Measurements from ENCODE around the gene ZBTB20.
"Not testable (repeated sequence)": the region's sequence is repeated elsewhere in the genome, so short reads cannot be mapped to it uniquely, and the experiment has no call there.

The ZBTB20 gene

GRCh38 chr3:114706591-114707232 lies 440.4 kb downstream of the ZBTB20 start:
- peak; percentile 48 for DNase-seq

DNA sequence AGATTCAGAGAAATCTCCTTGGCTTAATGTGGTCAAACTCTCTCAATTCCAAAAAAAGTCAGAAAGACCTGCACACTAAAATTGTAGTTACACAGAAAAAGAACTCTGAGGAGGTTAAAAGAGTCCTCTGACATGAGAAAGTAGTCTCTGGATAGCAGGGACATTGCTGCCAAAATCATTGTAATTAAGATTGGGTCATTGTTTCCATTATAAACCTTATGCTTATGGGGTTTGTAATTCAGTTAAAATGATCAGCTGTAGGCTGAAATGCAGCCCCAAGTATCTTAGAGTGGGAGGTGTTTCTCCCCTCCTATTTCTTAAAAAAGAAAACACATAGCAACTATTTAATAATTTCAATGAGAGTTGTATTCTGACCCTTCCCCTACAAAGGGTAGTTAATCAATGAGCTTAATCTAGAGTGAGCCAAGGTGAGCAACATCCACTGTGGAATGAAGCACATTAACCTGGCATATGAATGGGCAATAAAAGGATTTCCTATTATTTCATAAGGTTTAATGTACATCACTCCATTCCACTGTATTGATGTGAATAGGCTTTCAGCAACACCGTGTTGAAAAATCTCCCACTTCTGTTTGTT lies 446.4 kb downstream of the ZBTB20 start:
- DNase-seq, result no peak

- DNase-seq, result no peak
Observed at GRCh38 chr3:114698146-114699105, 448.7 kb downstream of the ZBTB20 start.

- no peak for DNase-seq
Observed at GRCh38 chr3:114697401-114697800, 449.7 kb downstream of the ZBTB20 start.

DNA sequence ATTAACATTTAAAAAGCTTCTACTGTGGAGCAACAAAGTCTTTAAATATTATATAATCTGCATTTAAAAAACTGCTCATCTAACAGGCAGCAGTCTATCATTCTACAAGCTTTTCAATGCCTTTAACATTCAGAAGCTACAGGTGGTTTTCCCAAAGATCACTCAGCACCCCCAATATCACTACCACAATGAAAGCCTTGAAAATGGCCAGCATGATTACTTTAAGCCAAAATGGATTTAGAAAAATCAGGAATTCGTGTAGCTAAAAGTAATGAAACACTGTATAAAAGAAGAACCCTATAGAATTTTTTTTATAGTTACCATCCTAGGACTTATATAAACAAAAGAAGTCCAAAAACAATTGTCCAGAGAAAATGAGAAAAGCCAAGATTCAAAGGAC lies 452.8 kb downstream of the ZBTB20 start:
- DNase-seq, result no peak

- DNase-seq, result no peak
Observed at GRCh38 chr3:114691871-114692270, 455.2 kb downstream of the ZBTB20 start.

GRCh38 chr3:114690911-114691310 lies 456.2 kb downstream of the ZBTB20 start:
- DNase-seq, result no peak

- DNase-seq, result no peak
Observed at GRCh38 chr3:114687151-114687550, 459.9 kb downstream of the ZBTB20 start.

GRCh38 chr3:114686621-114687020 lies 460.5 kb downstream of the ZBTB20 start:
- DNase-seq, result no peak

DNA sequence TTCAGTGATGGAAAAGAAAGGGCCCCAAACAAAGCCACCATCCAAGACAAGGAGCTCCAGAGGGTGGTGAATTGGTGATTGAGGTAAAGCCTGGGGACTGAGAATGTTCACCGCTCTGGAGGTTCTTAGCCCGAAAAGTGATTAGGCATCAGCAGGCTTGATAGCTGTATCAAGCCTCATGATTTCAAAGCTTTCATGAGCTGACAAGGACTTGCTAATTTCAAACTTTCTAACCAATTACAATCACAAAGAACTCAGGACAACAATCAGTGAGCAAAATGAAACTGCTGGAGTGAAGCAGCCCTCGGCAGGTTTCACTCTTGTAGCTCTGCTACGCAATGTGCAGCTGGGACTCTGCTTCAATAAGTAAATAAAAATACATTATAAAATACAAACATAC lies 461.9 kb downstream of the ZBTB20 start:
- DNase-seq, result no peak

DNA sequence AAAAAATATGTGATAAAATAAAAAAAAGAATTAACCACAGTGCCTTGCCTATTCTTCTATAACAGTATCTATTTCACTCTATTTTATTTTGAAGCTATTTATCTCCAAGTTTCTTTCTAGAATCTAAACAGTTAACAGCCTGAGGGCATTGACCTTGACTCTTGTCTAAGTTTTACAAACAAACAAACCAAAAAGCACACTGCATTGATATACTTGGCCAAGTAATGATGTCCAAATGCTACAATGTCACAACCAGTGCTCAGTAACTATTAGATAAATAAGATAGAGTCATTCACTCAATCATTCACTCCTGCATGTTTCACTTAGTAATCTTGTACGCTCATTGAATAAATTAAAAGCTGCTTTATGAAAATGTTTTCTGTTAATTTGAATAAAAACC lies 466.8 kb downstream of the ZBTB20 start:
- DNase-seq, result no peak

- not testable (repeated sequence) for DNase-seq
Observed at GRCh38 chr3:114679773-114680172, 467.3 kb downstream of the ZBTB20 start.

DNA sequence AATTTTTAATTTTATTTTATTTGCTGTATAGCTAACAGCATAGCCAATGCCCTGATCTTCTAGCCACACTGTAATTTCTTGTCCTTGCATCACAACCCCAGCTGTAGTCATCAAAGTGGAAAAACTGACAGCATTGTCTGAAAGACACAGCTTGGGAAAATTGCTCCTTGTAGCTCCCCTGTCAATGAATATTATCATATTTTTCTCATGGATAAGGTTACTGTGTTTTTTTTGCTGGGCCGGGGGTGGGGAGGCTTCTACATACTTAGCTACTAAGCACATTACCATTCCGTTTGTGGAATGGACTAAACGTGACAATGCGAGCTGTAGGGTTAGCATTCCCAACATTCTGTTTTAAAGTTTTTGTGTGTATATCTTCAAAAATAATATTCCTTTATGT lies 472.0 kb downstream of the ZBTB20 start:
- no peak for DNase-seq

DNA sequence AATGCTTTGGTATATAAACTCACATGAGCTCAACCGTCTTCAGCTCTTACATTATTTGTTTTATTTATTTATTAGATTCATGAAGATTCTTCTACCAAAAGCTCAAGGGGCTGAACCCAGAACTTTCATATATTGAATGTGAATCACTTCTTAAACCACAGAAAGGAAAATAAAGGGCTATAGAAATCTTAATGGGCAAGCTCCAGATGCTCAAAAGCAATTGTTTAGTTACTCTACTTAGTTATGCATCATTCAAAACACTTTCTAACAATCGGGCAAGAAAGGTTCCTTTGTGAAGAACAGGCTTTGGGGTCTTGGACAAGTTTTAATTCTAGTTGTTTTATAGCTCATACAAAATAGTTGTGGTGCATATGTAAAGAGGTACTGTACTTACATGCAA lies 473.1 kb downstream of the ZBTB20 start:
- DNase-seq, result no peak

DNA sequence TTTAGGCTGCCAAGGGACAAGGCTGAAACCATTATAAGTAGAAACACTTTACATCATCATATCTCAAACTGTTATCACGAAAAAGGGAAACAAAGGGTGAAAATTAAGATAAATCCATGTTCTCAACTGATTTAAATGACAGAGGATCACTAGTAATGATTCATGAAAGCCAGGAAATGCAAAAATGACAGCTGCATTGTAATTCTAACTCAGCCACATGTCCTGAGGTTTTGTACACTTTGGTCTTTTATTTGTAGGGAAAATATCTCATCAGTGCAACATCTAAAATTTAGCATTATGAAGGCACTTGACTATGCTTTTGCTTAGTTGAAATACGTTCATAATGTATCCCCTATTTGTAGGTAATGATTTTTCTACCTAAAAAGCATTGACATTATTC lies 473.6 kb downstream of the ZBTB20 start:
- no peak for DNase-seq

- DNase-seq, result no peak
Observed at GRCh38 chr3:114672692-114673447, 474.2 kb downstream of the ZBTB20 start.

DNA sequence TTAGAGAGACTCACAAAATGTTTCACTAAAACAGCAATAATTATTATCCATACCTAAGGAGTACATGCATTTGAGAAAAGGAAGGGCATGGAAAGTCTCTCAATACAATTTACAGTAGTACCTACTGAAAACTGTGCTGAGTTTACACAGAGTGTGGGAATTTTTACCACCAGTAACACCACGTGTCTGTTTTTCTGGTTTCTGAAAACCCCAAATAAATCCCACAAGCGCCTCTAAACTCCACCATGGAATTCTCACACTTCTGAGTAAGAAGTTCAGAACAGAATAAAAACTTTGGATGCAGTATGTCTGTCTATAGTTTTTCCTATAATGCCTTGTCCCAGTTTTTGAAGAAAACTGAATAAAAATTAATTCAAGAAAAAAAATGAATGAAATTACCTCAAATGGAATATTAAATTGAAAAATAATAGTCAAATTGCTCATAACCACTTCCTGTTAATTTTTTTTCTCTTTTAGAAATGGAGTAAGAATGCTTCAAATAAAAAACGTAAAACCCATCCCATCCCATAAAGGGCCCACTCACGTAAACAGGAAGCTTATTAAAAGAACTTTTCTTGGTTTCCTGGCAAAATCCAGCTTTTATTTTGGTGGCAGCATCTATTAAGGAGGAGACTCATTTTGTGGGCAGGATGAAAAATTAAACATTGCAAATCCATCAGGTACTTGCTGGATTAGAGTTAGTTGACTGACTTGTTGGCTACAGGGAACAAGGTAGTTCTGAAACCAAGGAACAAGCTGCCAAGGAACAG lies 475.2 kb downstream of the ZBTB20 start:
- no peak for DNase-seq

- no peak for DNase-seq
Observed at GRCh38 chr3:114669614-114670013, 477.5 kb downstream of the ZBTB20 start.

DNA sequence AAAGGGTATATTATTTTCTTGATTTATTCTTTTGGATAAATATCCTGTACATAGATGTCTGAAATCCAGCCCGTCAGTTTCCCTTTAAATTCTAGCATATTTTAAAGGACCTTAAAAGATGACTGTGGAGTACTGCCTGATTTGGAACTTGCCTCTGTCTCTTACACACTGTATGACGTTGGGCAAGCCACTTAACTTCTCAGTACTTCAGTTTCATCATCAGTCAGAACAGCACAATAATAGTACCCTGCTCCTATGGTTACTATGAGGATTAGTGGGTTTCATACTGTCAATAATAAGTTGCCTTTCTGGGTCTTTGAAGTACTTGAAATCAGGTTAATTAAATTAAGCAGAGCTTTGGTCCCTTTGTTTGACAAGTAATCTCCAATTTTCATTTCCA lies 479.0 kb downstream of the ZBTB20 start:
- no peak for DNase-seq

DNA sequence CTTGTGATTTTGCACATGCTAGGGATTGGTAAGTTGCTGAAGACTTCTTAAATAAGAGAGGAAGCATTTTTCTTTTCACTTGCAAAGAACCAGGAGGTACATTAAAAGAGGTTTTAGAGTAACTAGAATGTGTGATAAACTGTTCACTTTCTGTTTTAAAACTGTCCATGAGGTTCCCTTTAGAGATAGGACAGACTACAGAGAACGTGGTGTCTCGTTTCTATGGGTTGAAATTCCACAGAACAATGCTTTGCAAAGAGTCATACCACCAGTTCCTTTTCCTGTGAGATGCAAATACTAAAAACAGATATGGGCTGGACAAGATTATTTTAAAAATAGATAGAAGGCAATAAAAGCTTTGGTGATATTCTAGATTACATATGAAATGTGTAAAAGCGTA lies 480.5 kb downstream of the ZBTB20 start:
- no peak for DNase-seq

- DNase-seq, result no peak
Observed at GRCh38 chr3:114664006-114664405, 483.1 kb downstream of the ZBTB20 start.

DNA sequence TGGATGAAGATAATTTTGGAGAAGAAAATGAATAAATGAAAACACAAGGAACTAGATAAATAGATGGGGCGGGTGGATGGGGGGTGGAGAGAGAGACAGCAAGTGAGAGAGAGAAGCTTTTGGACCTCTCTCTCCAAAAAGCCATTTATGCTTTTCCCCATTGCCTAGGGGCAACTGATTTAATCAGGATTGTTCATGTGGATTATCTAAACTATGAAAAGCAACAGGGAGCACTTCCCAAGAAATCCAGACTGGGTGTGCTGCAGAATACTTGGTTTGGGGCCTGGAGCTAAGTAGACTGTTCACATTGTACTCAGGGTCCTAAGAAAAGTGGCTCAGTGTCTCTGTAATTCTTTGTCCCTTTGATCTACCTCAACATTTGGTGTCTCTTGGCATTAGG lies 486.3 kb downstream of the ZBTB20 start:
- no peak for DNase-seq

Measured in stimulated activated CD4-positive, alpha-beta T cell treated with anti-CD3 and anti-CD28 coated beads, Interleukin-4, amount 100 ng/mL, for 24 hours (primary cell).